SK-N-SH treated with all-trans-retinoic acid at 6 μM for 48 hours (cell line): ENCODE measurements around the gene DNAH7.

Experiments used
- ATAC-seq: fragments of 200-7000 bp; cut with Tn5 transposase; 3 replicates; pipeline ENCODE4 v1.9.1; 2020; ENCODE audit warnings: mild to moderate bottlenecking, moderate library complexity
- ARNTL ChIP-seq: fragments of 450-650 bp; formaldehyde crosslinking; IDR thresholded peaks from 2 replicates; pipeline ENCODE4 v1.5.0; 2020; ENCODE audit warnings: low read depth, mild to moderate bottlenecking, moderate library complexity, borderline replicate concordance
- BACH2 ChIP-seq: fragments of 250-450 bp; sonication (Bioruptor Pico); IDR thresholded peaks from 2 replicates; pipeline ENCODE4 v1.9.0; 2021; ENCODE audit warnings: mild to moderate bottlenecking, borderline replicate concordance
- CREB5 ChIP-seq: fragments of 250-450 bp; sonication (Bioruptor Pico); IDR thresholded peaks from 2 replicates; pipeline ENCODE4 v1.5.1; 2020; ENCODE audit warnings: low read depth, mild to moderate bottlenecking, moderate library complexity
- CSDC2 ChIP-seq: fragments of 250-450 bp; sonication (Bioruptor Pico); IDR thresholded peaks from 2 replicates; pipeline ENCODE4 v1.5.0; 2020; ENCODE audit warnings: mild to moderate bottlenecking, moderate library complexity
- CSRNP3 ChIP-seq: fragments of 250-450 bp; sonication (Bioruptor Pico); IDR thresholded peaks from 2 replicates; pipeline ENCODE4 v1.5.1; 2021; ENCODE audit warnings: mild to moderate bottlenecking, moderate library complexity
- ESRRG ChIP-seq: fragments of 250-450 bp; sonication (Bioruptor Pico); IDR thresholded peaks from 2 replicates; pipeline ENCODE4 v1.6.1; 2021; ENCODE audit warnings: mild to moderate bottlenecking
- GLIS3 ChIP-seq: fragments of 250-450 bp; sonication (Bioruptor Pico); IDR thresholded peaks from 2 replicates; pipeline ENCODE4 v1.5.0; 2020; ENCODE audit warnings: mild to moderate bottlenecking, moderate library complexity
- ISL1 ChIP-seq: fragments of 250-450 bp; sonication (Bioruptor Pico); IDR thresholded peaks from 2 replicates; pipeline ENCODE4 v2.1.2; 2022; ENCODE audit warnings: mild to moderate bottlenecking, moderate library complexity
- OSR1 ChIP-seq: fragments of 250-450 bp; sonication (Bioruptor Pico); IDR thresholded peaks from 2 replicates; pipeline ENCODE4 v1.8.0; 2022; ENCODE audit warnings: moderate library complexity, mild to moderate bottlenecking, inconsistent platforms
- PATZ1 ChIP-seq: fragments of 250-450 bp; sonication (Bioruptor Pico); IDR thresholded peaks from 2 replicates; pipeline ENCODE4 v1.8.0; 2020; ENCODE audit warnings: mild to moderate bottlenecking, moderate library complexity, borderline replicate concordance
- POU6F1 ChIP-seq: fragments of 250-450 bp; sonication (Bioruptor Pico); IDR thresholded peaks from 2 replicates; pipeline ENCODE4 v1.8.0; 2021; ENCODE audit warnings: low read depth, mild to moderate bottlenecking, moderate library complexity, borderline replicate concordance
- PPARA ChIP-seq: fragments of 250-450 bp; sonication (Bioruptor Pico); IDR thresholded peaks from 2 replicates; pipeline ENCODE4 v1.5.0; 2020; ENCODE audit warnings: mild to moderate bottlenecking, borderline replicate concordance
- RARB ChIP-seq: fragments of 250-450 bp; sonication (Bioruptor Pico); IDR thresholded peaks from 2 replicates; pipeline ENCODE4 v1.8.0; 2021; ENCODE audit warnings: mild to moderate bottlenecking, moderate library complexity
- SNAI2 ChIP-seq: fragments of 250-450 bp; sonication (Bioruptor Pico); IDR thresholded peaks from 2 replicates; pipeline ENCODE4 v1.5.0; 2020; ENCODE audit warnings: mild to moderate bottlenecking, moderate library complexity
- TCF4 ChIP-seq: fragments of 250-450 bp; sonication (Bioruptor Pico); IDR thresholded peaks from 2 replicates; pipeline ENCODE4 v1.8.0; 2021; ENCODE audit warnings: mild to moderate bottlenecking, moderate library complexity, borderline replicate concordance
- TOX ChIP-seq: fragments of 250-450 bp; sonication (Bioruptor Pico); IDR thresholded peaks from 2 replicates; pipeline ENCODE4 v1.8.0; 2021; ENCODE audit warnings: mild to moderate bottlenecking, moderate library complexity, borderline replicate concordance
- TSHZ2 ChIP-seq: fragments of 250-450 bp; sonication (Bioruptor Pico); IDR thresholded peaks from 2 replicates; pipeline ENCODE4 v1.5.0; 2020; ENCODE audit warnings: mild to moderate bottlenecking, moderate library complexity
- ZC3H10 ChIP-seq: fragments of 250-450 bp; sonication (Bioruptor Pico); IDR thresholded peaks from 2 replicates; pipeline ENCODE4 v1.5.1; 2021; ENCODE audit warnings: mild to moderate bottlenecking, moderate library complexity
- ZFP3 ChIP-seq: fragments of 250-450 bp; sonication (Bioruptor Pico); IDR thresholded peaks from 2 replicates; pipeline ENCODE4 v1.5.0; 2020; ENCODE audit warnings: mild to moderate bottlenecking, moderate library complexity
- ZFP30 ChIP-seq: fragments of 450-650 bp; formaldehyde crosslinking; IDR thresholded peaks from 2 replicates; pipeline ENCODE4 v1.5.0; 2022; ENCODE audit warnings: mild to moderate bottlenecking, moderate library complexity
- ZNF565 ChIP-seq: fragments of 450-650 bp; formaldehyde crosslinking; conservative IDR thresholded peaks from 2 replicates; pipeline ENCODE4 v1.5.0; 2020; ENCODE audit warnings: low read depth, mild to moderate bottlenecking, moderate library complexity
- ZNF70 ChIP-seq: fragments of 450-650 bp; formaldehyde crosslinking; IDR thresholded peaks from 2 replicates; pipeline ENCODE4 v1.5.0; 2020; ENCODE audit warnings: mild to moderate bottlenecking, moderate library complexity

Gene DNAH7

GRCh38 chr2:196036442-196036841 lies 32.2 kb downstream of the DNAH7 start:
- ATAC-seq = no peak
- TF ChIP-seq ZNF565 (no peak), CREB5 (CRISPR knock-in tag) (no peak), ZFP3 (CRISPR knock-in tag) (no peak), PPARA (CRISPR knock-in tag) (no peak), ARNTL (no peak), ISL1 (CRISPR knock-in tag) (no peak), TOX (no peak), TSHZ2 (CRISPR knock-in tag) (no peak), TCF4 (CRISPR knock-in tag) (no peak), ZFP30 (CRISPR knock-in tag) (no peak), OSR1 (CRISPR knock-in tag) (no peak), PATZ1 (CRISPR knock-in tag) (no peak), GLIS3 (CRISPR knock-in tag) (no peak), ESRRG (CRISPR knock-in tag) (no peak), RARB (no peak), CSRNP3 (CRISPR knock-in tag) (no peak), ZNF70 (CRISPR knock-in tag) (no peak), POU6F1 (CRISPR knock-in tag) (no peak)

GRCh38 chr2:196018037-196018436 lies 50.6 kb downstream of the DNAH7 start:
- no peak for ATAC-seq
- no peak for TF ChIP-seq POU6F1 (CRISPR knock-in tag)
- TF ChIP-seq ZNF565 = no peak
- TF ChIP-seq ZFP30 (CRISPR knock-in tag) = no peak
- no peak for TF ChIP-seq ARNTL
- no peak for TF ChIP-seq TOX
- TF ChIP-seq GLIS3 (CRISPR knock-in tag) = no peak

- ATAC-seq = no peak
- TF ChIP-seq ZC3H10 (CRISPR knock-in tag) = no peak
- TF ChIP-seq BACH2 (CRISPR knock-in tag) = no peak
- no peak for TF ChIP-seq ISL1 (CRISPR knock-in tag)
- TF ChIP-seq ESRRG (CRISPR knock-in tag) = no peak
- no peak for TF ChIP-seq TCF4 (CRISPR knock-in tag)
- TF ChIP-seq POU6F1 (CRISPR knock-in tag) = no peak
- no peak for TF ChIP-seq ZNF70 (CRISPR knock-in tag)
- TF ChIP-seq SNAI2 (CRISPR knock-in tag) = no peak
- no peak for TF ChIP-seq CSDC2 (CRISPR knock-in tag)
- no peak for TF ChIP-seq TSHZ2 (CRISPR knock-in tag)
- no peak for TF ChIP-seq ARNTL
- TF ChIP-seq ZNF565 = no peak
These were observed 56.3 kb downstream of the DNAH7 start for GRCh38 chr2:196012314-196012713.
